Measurements from ENCODE around the gene MTAP.

- TF ChIP-seq CTCF (IDR thresholded peaks at IDR 0.05) (no peak), POLR2A (IDR thresholded peaks at IDR 0.05) (no peak)
Measured at GRCh38 chr9:21967169-21967568, 164.7 kb downstream of the MTAP start.
